ENCODE measurements around the gene B3GALNT2. TPM values are rescaled to one million over a fixed set of nuclear protein-coding genes. Genes with fewer than 3 reads are reported as not detected.

B3GALNT2 gene
- polyA plus RNA-seq, 3 donors, result 8.9 to 11.8 (median 10.4) TPM

DNA sequence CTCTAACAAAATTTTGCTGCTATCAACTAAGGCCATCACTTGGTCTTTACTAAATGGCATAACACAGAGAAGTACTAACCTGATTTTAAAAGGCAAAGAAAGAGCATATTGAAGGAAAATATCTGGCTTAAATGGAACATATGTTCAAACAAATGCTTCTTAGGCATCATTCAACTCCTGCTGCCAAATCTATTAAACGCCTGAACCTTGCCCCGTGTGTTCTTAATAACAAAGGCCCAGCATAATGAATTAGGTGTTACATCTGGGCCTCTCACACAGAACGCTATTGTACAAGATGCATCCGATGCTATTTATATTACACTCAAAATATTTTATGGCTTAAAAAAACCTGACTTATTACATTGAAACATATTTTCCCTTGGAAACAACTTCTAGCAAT is 48.4 kb downstream of the B3GALNT2 start:
- DNase-seq, result no peak
- H3K27me3 ChIP-seq (ENCODE audit: control insufficient read depth in 2 of 2, insufficient read depth in 2 of 2, low read length in 2 of 2), result no peaks in the 10 kb centered on the region
- H3K4me1 Mint-ChIP-seq, result no peaks in the 10 kb centered on the region

DNA sequence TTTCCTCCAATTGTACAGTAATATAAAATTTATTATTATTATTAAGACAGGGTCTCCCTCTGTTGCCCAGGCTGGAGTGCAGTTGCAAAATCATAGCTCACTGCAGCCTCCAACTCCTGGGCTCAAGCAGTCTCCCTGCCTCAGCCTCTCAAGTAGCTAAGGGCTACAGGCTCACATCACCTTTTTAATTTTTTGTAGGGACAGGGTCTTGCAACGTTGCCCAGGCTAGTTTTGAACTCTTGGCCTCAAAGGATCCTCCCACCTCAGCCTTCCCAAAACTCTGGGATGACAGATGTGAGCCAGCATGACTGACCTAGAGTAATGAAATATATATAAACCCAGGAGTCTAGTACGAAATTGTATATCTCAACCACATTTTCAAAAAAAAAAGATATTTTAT is 49.2 kb downstream of the B3GALNT2 start:
- H3K27me3 ChIP-seq (ENCODE audit: control insufficient read depth in 2 of 2, insufficient read depth in 2 of 2, low read length in 2 of 2), result no peaks in the 10 kb centered on the region
- Mint-ChIP-seq H3K9me3 (no peaks in the 10 kb centered on the region), H3K27me3 (ENCODE audit: low read depth in 3 of 3) (no peaks in the 10 kb centered on the region), H3K27ac (no peak overlapping the region), H3K4me1 (no peaks in the 10 kb centered on the region), H3K36me3 (peaks cover 41 to 45% of the 10 kb centered on the region in 2 donors), H3K4me3 (no peak overlapping the region)
- H3K4me2 ChIP-seq (replicated peaks; ENCODE audit: extremely low read depth, low read length, poor library complexity, severe bottlenecking), result no peak overlapping the region
- no peak overlapping the region for H3K27ac ChIP-seq (ENCODE audit: low read depth in 1 of 2, low read length in 2 of 2)
- no peaks in the 10 kb centered on the region for H4K20me1 ChIP-seq (ENCODE audit: insufficient read depth, low read length)
- no peaks in the 10 kb centered on the region for H3K9me3 ChIP-seq (replicated peaks in 1 of 2; ENCODE audit: control insufficient read depth in 1 of 2, insufficient read depth in 1 of 2, low read length in 2 of 2)
- no peak for DNase-seq
- H3K9ac ChIP-seq (ENCODE audit: insufficient read depth, low read length, poor library complexity, severe bottlenecking), result no peak overlapping the region
- no peaks in the 10 kb centered on the region for H3K79me2 ChIP-seq (ENCODE audit: insufficient read depth, low read length)
- no peaks in the 10 kb centered on the region for H3K4me1 ChIP-seq (ENCODE audit: control insufficient read depth in 1 of 2, insufficient read depth in 2 of 2, low read length in 2 of 2)
- peaks cover 12 to 70% of the 10 kb centered on the region in 2 donors for H3K36me3 ChIP-seq (replicated peaks in 1 of 2; ENCODE audit: control insufficient read depth in 1 of 2, insufficient read depth in 2 of 2, low read length in 2 of 2)
- no CpG with 5 or more reads among the region's 2 CpGs for WGBS (ENCODE audit: insufficient coverage)
- intact Hi-C loops (cut with micrococcal nuclease), result no loop called here
- H3K4me3 ChIP-seq (replicated peaks in 1 of 3; ENCODE audit: low read depth in 2 of 3, low read length in 3 of 3), result no peak overlapping the region
- TF ChIP-seq, protein P1, sequence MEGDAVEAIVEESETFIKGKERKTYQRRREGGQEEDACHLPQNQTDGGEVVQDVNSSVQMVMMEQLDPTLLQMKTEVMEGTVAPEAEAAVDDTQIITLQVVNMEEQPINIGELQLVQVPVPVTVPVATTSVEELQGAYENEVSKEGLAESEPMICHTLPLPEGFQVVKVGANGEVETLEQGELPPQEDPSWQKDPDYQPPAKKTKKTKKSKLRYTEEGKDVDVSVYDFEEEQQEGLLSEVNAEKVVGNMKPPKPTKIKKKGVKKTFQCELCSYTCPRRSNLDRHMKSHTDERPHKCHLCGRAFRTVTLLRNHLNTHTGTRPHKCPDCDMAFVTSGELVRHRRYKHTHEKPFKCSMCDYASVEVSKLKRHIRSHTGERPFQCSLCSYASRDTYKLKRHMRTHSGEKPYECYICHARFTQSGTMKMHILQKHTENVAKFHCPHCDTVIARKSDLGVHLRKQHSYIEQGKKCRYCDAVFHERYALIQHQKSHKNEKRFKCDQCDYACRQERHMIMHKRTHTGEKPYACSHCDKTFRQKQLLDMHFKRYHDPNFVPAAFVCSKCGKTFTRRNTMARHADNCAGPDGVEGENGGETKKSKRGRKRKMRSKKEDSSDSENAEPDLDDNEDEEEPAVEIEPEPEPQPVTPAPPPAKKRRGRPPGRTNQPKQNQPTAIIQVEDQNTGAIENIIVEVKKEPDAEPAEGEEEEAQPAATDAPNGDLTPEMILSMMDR (IDR thresholded peaks at IDR 0.05), result no peak
- no peak overlapping the region for H2AFZ ChIP-seq (ENCODE audit: insufficient read depth, low read depth, low read length, poor library complexity, severe bottlenecking)

More for the DNA sequence above, 48.4 kb downstream of the B3GALNT2 start:
- intact Hi-C loops (cut with micrococcal nuclease), result no loop called here
- H4K20me1 ChIP-seq (ENCODE audit: insufficient read depth, low read length), result no peaks in the 10 kb centered on the region
- H3K79me2 ChIP-seq (ENCODE audit: insufficient read depth, low read length), result no peaks in the 10 kb centered on the region
- H3K9ac ChIP-seq (ENCODE audit: insufficient read depth, low read length, poor library complexity, severe bottlenecking), result no peak overlapping the region
- no peaks in the 10 kb centered on the region for H3K27me3 Mint-ChIP-seq (ENCODE audit: low read depth in 3 of 3)
- no peaks in the 10 kb centered on the region for H3K9me3 ChIP-seq (replicated peaks in 1 of 2; ENCODE audit: control insufficient read depth in 1 of 2, insufficient read depth in 1 of 2, low read length in 2 of 2)
- H3K4me2 ChIP-seq (replicated peaks; ENCODE audit: extremely low read depth, low read length, poor library complexity, severe bottlenecking), result no peak overlapping the region
- no peaks in the 10 kb centered on the region for H3K9me3 Mint-ChIP-seq
- H3K4me1 ChIP-seq (ENCODE audit: control insufficient read depth in 1 of 2, insufficient read depth in 2 of 2, low read length in 2 of 2), result no peaks in the 10 kb centered on the region
- WGBS (ENCODE audit: insufficient coverage), result 100% methylated on average over 4 of the region's 4 CpGs
- no peak overlapping the region for H2AFZ ChIP-seq (ENCODE audit: insufficient read depth, low read depth, low read length, poor library complexity, severe bottlenecking)
- no peak overlapping the region for H3K4me3 Mint-ChIP-seq
- TF ChIP-seq, protein P1 (IDR thresholded peaks at IDR 0.05), result no peak
- H3K27ac ChIP-seq (ENCODE audit: low read depth in 1 of 2, low read length in 2 of 2), result no peak overlapping the region
- H3K36me3 ChIP-seq (replicated peaks in 1 of 2; ENCODE audit: control insufficient read depth in 1 of 2, insufficient read depth in 2 of 2, low read length in 2 of 2), result peaks cover 5 to 63% of the 10 kb centered on the region in 2 donors
- peaks cover 37 to 40% of the 10 kb centered on the region in 2 donors for H3K36me3 Mint-ChIP-seq
- no peak overlapping the region for H3K4me3 ChIP-seq (replicated peaks in 1 of 3; ENCODE audit: low read depth in 2 of 3, low read length in 3 of 3)
- no peak overlapping the region for H3K27ac Mint-ChIP-seq

Measured in CD14-positive monocyte (primary cell).